ENCODE measurements around the gene ENPP6.
"Not testable (repeated sequence)": the region's sequence is repeated elsewhere in the genome, so short reads cannot be mapped to it uniquely, and the experiment has no call there.

Gene ENPP6

DNA sequence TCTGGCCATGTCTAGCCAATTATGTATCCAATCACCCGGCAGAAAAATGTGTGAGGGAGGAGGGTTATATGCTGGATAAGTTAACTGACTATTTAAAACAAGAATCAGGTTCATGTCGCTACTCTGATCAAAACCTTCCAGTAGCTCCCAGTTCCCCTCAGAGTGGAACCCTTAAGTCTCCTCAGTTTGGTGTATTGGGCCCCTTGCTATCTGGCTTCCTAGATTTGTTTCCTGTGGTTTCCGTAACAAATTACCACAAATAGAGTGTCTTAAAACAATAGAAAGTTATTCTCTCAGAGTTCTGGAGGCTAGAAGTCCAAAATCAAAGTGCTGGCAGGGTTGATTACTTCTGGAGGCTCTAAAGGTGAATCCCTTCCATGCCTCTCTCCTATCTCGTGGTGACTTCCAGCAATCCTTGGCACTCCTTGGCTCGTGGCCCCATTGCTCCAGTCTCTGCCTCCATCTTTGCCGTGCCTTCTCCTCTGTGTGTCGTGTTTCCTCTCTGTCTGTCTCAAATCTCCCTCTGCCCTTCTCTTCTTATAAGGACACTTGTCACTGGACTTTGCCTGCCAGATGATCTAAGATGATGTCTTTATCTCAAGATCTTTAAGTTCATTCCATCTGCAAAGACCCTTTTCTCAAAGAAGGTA is 10.5 kb upstream of the ENPP6 start:
- Histone ChIP-seq H3K36me3 (no peaks in the 10 kb centered on the region), H3K9me3 (peaks cover 0 to 7% (median 0%) of the 10 kb centered on the region in 3 donors), H3K4me3 (no peak overlapping the region), H3K27me3 (no peaks in the 10 kb centered on the region), H3K4me1 (no peaks in the 10 kb centered on the region), H3K27ac (no peak overlapping the region)
- intact Hi-C loops (cut with DNase I; ENCODE audit: low total_unique reads), result no loop called here
- TF ChIP-seq, protein P1, sequence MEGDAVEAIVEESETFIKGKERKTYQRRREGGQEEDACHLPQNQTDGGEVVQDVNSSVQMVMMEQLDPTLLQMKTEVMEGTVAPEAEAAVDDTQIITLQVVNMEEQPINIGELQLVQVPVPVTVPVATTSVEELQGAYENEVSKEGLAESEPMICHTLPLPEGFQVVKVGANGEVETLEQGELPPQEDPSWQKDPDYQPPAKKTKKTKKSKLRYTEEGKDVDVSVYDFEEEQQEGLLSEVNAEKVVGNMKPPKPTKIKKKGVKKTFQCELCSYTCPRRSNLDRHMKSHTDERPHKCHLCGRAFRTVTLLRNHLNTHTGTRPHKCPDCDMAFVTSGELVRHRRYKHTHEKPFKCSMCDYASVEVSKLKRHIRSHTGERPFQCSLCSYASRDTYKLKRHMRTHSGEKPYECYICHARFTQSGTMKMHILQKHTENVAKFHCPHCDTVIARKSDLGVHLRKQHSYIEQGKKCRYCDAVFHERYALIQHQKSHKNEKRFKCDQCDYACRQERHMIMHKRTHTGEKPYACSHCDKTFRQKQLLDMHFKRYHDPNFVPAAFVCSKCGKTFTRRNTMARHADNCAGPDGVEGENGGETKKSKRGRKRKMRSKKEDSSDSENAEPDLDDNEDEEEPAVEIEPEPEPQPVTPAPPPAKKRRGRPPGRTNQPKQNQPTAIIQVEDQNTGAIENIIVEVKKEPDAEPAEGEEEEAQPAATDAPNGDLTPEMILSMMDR (IDR thresholded peaks at IDR 0.05), result no peak
- DNase-seq, result no peak

DNA sequence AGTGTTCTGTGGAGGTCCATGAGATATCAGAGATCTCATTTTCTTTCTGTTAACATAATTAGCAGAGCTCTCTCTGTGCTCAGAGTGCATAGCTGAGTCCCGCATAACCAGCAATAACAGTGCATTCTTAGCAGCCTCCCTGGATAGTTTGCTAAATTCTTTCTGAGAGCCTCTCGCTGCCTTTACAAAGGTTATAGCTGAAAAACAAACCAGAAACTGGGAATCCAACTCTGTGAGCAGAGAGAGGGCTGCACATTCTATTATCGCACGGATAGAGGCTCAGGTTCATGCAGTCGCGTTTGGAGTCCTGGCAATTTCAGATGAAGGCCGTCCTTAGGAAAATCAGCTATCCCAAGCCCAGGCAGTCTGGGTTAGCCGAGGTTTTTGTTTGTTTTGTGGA is 1.2 kb downstream of the ENPP6 start:
- Histone ChIP-seq H3K4me3 (no peak overlapping the region), H3K27me3 (peaks cover 0 to 7% of the 10 kb centered on the region in 2 donors), H3K9me3 (no peaks in the 10 kb centered on the region), H3K27ac (no peak overlapping the region), H3K36me3 (no peaks in the 10 kb centered on the region), H3K4me1 (no peaks in the 10 kb centered on the region)
- TF ChIP-seq, protein P1 (IDR thresholded peaks at IDR 0.05), result no peak
- no peak for DNase-seq
- intact Hi-C loops (cut with DNase I; ENCODE audit: low total_unique reads), result no loop called here

DNA sequence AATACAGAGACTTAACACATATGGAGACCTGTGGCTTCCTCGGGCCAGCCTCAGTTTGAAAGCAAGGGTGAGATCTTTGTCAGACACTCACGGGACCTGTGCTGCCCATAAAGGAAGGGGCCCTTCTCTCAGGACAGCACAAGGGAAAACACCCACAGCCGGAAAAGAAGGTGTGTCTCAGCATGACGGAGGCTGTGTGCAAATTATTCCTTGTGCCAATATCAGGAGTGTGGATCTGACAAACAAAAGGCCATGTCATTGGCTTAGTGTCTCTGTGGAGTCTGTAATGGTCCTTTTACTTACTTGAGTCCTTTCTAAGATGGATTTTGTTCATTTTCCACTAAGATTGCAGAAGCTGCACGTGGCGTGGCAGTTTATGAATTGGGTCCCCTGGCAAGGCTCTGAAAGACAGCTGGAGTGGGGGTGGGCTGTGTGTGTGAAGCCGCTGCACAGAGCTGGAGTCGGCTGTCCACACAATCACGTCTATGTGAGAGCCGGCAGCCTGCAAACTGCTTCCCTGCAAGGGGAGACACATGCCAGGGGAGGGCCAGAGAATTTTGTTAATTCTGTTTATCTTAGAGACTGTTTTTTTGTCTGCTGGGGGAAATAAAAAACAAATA is 1.9 kb downstream of the ENPP6 start:
- no peak for DNase-seq
- Histone ChIP-seq H3K4me1 (no peaks in the 10 kb centered on the region), H3K27ac (no peak overlapping the region), H3K27me3 (peaks cover 0 to 6% of the 10 kb centered on the region in 2 donors), H3K36me3 (no peaks in the 10 kb centered on the region), H3K4me3 (no peak overlapping the region), H3K9me3 (no peaks in the 10 kb centered on the region)
- TF ChIP-seq, protein P1 (IDR thresholded peaks at IDR 0.05), result no peak
- intact Hi-C loops (cut with DNase I; ENCODE audit: low total_unique reads), result no loop called here

DNA sequence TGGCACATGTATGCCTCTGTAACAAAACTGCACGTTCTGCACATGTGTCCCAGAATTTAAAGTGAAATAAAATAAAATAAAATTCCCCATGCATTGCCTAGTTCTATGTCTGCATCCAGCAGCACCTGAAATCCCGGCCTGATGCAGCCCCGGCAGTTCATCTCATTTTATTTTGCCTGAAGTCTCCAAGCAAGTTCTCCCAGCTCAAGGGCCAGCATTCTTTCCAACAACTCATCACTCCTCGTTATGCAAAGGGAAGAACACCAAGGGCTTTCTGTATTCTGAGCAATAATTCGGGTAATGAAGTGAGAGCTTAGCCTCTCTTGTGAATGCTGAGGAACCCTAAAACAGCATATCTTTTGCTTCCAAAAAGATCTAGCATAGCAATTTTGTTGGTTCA is 2.7 kb downstream of the ENPP6 start:
- no peaks in the 10 kb centered on the region for H3K36me3 ChIP-seq
- peaks cover 0 to 3% of the 10 kb centered on the region in 2 donors for H3K27me3 ChIP-seq
- H3K4me3 ChIP-seq, result no peak overlapping the region
- no peak overlapping the region for H3K27ac ChIP-seq
- no peaks in the 10 kb centered on the region for H3K4me1 ChIP-seq
- no peaks in the 10 kb centered on the region for H3K9me3 ChIP-seq
- TF ChIP-seq, protein P1 (IDR thresholded peaks at IDR 0.05), result no peak
- intact Hi-C loops (cut with DNase I; ENCODE audit: low total_unique reads), result no loop called here
- no peak for DNase-seq

DNA sequence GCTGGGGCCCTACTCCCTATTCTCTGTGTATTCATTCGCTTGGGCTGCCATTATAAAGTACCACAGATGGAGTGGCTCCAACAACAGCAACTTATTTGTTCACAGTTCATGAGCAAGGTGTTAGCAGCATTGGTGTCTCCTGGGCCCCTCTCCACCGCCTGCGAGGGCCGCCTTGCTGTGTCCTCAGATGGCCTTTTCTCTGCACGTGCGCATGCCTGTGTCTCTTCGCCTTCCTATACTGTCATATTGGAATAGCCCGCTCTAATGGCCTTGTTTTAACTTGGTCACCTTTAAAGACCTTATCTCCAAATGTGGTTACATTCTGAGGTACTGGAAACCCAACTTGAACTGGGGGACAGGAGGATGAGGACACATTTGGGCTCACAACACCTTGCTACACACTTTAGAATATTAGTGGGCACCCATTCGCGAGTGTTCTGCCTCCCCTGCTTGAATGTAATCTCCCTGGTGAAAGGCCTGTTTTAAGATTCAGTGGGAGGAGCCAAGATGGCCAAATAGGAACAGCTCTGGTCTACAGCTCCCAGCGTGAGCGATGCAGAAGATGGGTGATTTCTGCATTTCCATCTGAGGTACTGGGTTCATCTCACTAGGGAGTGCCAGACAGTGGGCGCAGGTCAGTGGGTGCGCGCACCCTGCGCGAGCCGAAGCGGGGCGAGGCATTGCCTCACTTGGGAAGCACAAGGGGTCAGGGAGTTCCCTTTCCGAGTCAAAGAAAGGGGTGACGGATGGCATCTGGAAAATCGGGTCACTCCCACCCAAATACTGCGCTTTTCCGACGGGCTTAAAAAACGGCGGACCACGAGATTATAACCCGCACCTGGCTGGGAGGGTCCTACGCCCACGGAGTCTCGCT is 9.7 kb downstream of the ENPP6 start:
- H3K9me3 ChIP-seq; H3K36me3 ChIP-seq; H3K27ac ChIP-seq; DNase-seq; H3K4me3 ChIP-seq; H3K27me3 ChIP-seq; H3K4me1 ChIP-seq; intact Hi-C loops (cut with DNase I; ENCODE audit: low total_unique reads): not testable (repeated sequence)

DNA sequence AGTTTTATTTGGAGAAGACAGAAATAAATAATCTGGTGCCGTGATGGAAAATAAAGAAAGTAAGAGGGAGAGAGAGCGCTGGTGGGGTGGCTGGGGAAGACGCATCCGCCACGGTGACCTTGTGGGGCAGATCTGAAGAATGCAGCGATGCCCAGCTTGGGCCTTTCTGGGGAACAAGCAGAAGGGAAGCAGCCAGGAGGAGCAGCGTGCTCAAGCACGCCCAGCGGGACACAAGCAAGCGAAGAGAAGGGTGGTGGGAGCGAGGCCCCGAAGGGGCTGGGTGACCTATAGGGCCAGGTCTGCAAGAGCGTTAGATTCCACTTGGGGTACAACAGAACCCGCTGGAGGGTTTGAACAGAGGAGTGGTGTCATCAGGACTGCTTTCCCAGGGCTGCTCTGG is 12.4 kb downstream of the ENPP6 start:
- Histone ChIP-seq H3K27me3 (no peaks in the 10 kb centered on the region), H3K9me3 (no peaks in the 10 kb centered on the region), H3K4me1 (no peaks in the 10 kb centered on the region), H3K4me3 (no peak overlapping the region), H3K27ac (no peak overlapping the region), H3K36me3 (no peaks in the 10 kb centered on the region)
- no peak for DNase-seq
- intact Hi-C loops (cut with DNase I; ENCODE audit: low total_unique reads), result no loop called here
- TF ChIP-seq, protein P1 (IDR thresholded peaks at IDR 0.05), result no peak

Measured in tibial artery (tissue), 4 donors.